A549 treated with AZD2906 at 1 μM for 4 hours (cell line): ENCODE data around the gene THAP3. TPM values are rescaled to one million over a fixed set of nuclear protein-coding genes. Genes with fewer than 3 reads are reported as not detected.

Experiments
- total RNA-seq: library from RNA; stranded (reverse); fragments of 200-300 nt; extraction: Qiagen RNA extraction; gene quantifications from 5 replicates; pipeline ENCODE4 v1.2.3, GENCODE V29; 2022

The THAP3 gene
- total RNA-seq = 13.6 to 18.6 TPM (median 16.7 TPM) in 5 replicates

GRCh38 chr1:6624710-6625583, at the start of gene THAP3:
TSS of gene THAP3 (plus strand) at chr1:6624868. CDS start at chr1:6625219, 351 bp downstream.

GRCh38 chr1:6579374-6580118, 45.1 kb upstream of the THAP3 start, which contains the start of gene ZBTB48:
TSS of gene ZBTB48 (plus strand) at chr1:6579994. CDS start at chr1:6580610, 616 bp downstream.

GRCh38 chr1:6602669-6603237, 21.9 kb upstream of the THAP3 start, which contains the start of gene KLHL21:
TSS of gene KLHL21 (minus strand) at chr1:6602869. CDS start at chr1:6602817, 52 bp downstream.

GRCh38 chr1:6613361-6614018, 11.2 kb upstream of the THAP3 start, which contains the start of gene PHF13:
TSS of gene PHF13 (plus strand) at chr1:6613731. CDS start at chr1:6614067, 336 bp downstream.

Other genes with a start within 250 kb of the THAP3 start
- gene ACOT7, start 231.1 kb upstream of the THAP3 start, total RNA-seq = 76.2 to 109 TPM (median 105 TPM) in 5 replicates
- gene HES2, start 204.9 kb upstream of the THAP3 start, total RNA-seq = 3.1 to 6.0 TPM (median 4.8 TPM) in 5 replicates
- 0.43 to 0.79 TPM (median 0.53 TPM) in 5 replicates for gene ESPN, start 200.1 kb upstream of the THAP3 start, total RNA-seq
- 1.9 to 3.6 TPM (median 2.8 TPM) in 5 replicates for gene TNFRSF25, start 158.7 kb upstream of the THAP3 start, total RNA-seq
- gene PLEKHG5, start 133.2 kb upstream of the THAP3 start, total RNA-seq = 2.2 to 4.0 TPM (median 3.3 TPM) in 5 replicates
- 2.9 to 5.1 TPM (median 3.6 TPM) in 5 replicates for gene NOL9, start 70.4 kb upstream of the THAP3 start, total RNA-seq
- 0.03 TPM in 1 of 5 replicates, not detected in the others for gene TAS1R1, start 69.6 kb upstream of the THAP3 start, total RNA-seq
- gene ZBTB48, start 44.9 kb upstream of the THAP3 start, total RNA-seq = 13.1 to 17.6 TPM (median 15.1 TPM) in 5 replicates
- 15.5 to 23.4 TPM (median 18.2 TPM) in 5 replicates for gene KLHL21, start 22.0 kb upstream of the THAP3 start, total RNA-seq
- gene PHF13, start 11.1 kb upstream of the THAP3 start, total RNA-seq = 7.6 to 10.1 TPM (median 9.1 TPM) in 5 replicates
- gene DNAJC11, start 76.9 kb downstream of the THAP3 start, total RNA-seq = 30.2 to 36.1 TPM (median 33.4 TPM) in 5 replicates
- 62.7 to 71.0 TPM (median 65.8 TPM) in 5 replicates for gene CAMTA1, start 160.6 kb downstream of the THAP3 start, total RNA-seq